GM13977 (cell line): ENCODE measurements around the gene ADCY1.

ENCODE experiments used
- DNase-seq: peaks from one replicate; pipeline ENCODE4 v3.0.0; 2012; ENCODE audit warnings: low spot score
- in situ Hi-C: fragments of 300-500 bp; cut with MboI; formaldehyde crosslinking; loops from one replicate; pipeline ENCODE4 v1.12.0; 2022; ENCODE audit warnings: low sequenced_read_pairs, low pct_unique_long_range_greater_than_20kb, mixed read lengths, inconsistent platforms; ENCODE audit not compliant: unreplicated experiment
- TF ChIP-seq, protein P1 (sequence below): IDR thresholded peaks from 2 replicates; pipeline ENCODE4 v1.5.1; 2012; ENCODE audit warnings: mild to moderate bottlenecking, control low read depth; ENCODE audit not compliant: insufficient read depth; ENCODE audit errors: extremely low read depth, missing control alignments

The ADCY1 gene

GRCh38 chr7:45582136-45582749 is 8.1 kb downstream of the ADCY1 start:
- TF ChIP-seq, protein P1, sequence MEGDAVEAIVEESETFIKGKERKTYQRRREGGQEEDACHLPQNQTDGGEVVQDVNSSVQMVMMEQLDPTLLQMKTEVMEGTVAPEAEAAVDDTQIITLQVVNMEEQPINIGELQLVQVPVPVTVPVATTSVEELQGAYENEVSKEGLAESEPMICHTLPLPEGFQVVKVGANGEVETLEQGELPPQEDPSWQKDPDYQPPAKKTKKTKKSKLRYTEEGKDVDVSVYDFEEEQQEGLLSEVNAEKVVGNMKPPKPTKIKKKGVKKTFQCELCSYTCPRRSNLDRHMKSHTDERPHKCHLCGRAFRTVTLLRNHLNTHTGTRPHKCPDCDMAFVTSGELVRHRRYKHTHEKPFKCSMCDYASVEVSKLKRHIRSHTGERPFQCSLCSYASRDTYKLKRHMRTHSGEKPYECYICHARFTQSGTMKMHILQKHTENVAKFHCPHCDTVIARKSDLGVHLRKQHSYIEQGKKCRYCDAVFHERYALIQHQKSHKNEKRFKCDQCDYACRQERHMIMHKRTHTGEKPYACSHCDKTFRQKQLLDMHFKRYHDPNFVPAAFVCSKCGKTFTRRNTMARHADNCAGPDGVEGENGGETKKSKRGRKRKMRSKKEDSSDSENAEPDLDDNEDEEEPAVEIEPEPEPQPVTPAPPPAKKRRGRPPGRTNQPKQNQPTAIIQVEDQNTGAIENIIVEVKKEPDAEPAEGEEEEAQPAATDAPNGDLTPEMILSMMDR: no peak
- in situ Hi-C loops: no loop called here
- no peak for DNase-seq

DNA sequence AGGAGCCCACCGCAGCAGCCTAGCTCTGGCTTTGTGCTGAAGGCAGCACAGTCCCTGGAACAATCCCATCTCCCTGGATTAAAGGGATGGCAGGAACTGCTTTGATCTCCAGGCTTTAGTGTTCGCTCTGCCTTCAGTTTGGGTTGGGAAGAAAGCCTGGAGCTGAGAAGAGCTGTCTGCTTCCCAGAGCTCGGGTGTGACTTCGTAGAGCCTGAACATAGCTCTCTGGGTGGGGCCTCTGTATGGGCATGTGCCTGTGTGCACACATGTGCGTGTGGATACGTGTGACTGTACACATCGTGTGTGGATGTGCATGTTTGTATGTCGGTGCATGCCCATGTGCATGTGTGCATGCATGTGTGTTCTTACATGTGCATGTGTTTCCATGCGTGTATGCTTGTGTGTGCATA is 8.7 kb downstream of the ADCY1 start:
- in situ Hi-C loops: no loop called here
- DNase-seq: no peak
- TF ChIP-seq, protein P1: no peak

GRCh38 chr7:45583296-45583695 is 9.1 kb downstream of the ADCY1 start:
- in situ Hi-C loops: no loop called here
- TF ChIP-seq, protein P1: no peak
- no peak for DNase-seq

DNA sequence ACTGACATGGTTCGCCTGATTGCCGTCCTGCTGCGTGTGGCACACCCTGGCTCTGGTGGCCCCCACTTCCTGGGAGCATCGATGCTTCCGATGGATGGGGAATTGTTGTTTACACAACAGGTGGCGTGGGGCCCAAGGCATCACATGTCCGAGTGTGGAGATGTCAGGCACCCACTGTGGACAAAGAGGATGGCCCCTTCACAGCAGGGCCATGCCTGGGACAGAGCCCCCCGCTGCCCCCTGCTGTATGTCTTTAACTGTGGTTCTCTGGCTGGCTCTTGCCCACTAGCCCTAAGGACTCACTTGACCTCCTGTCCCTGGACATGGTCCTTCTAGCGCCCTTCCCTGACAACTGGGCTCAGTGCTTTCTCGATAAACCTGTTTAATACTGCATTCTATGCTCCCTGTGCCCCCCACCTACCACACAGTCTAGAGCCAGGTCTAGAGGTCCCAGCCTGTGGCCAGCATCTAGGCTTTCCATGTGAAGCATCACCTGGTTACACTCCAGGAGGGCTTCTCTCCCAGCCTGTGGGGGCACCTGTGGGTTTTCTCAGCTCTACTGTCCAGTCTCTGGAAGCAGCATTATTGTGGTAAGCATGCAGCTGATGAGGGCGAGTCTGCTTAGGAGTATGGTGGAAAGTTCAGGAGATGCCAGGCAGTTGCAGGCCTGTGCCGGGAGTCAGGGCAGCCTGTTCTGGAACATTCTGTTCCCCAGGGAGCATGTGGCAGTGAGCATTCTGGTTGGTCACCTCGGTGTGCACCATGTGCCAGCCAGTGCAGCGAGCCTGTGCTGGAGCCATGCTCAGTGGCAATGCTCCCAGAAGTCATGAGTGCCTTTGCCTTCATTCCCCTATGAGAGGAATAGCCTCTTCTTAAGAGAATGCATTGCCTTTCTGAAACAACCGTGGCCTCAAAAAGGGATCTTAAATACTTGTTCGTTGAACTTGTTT is 10.4 kb downstream of the ADCY1 start:
- TF ChIP-seq, protein P1: no peak
- no peak for DNase-seq
- in situ Hi-C loops: no loop called here

DNA sequence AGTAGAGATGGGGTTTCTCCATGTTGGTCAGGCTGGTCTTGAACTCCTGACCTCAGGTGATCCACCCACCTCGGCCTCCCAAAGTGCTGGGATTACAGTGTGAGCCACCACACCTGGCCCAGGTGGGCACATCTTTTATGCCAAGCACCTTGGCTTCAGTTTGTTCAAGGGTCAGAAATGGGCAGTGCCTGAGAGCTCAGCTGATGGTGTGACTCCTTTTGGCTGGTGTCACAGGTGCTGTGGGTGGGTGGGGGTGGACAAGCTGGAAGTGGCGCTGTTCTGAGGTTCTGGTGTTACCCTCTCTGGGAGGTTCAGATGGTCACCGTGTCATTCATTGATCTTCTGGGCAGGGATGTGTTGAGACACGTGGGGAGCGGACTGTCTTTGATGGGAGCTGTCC is 11.5 kb downstream of the ADCY1 start:
- TF ChIP-seq, protein P1: no peak
- in situ Hi-C loops: no loop called here
- DNase-seq: no peak

- in situ Hi-C loops: no loop called here
- TF ChIP-seq, protein P1: no peak
- DNase-seq: no peak
These were observed 12.7 kb downstream of the ADCY1 start for GRCh38 chr7:45586542-45587520.
